Tibial nerve (tissue), 4 donors: ENCODE measurements around the gene KCTD18.

Experiments used
- EP300 ChIP-seq, 2 donors: sonication (generic); formaldehyde crosslinking; IDR thresholded peaks; one replicate each; pipeline ENCODE4 v1.6.1; 2017; ENCODE audit warnings: antibody characterized with exemption in 2 of 2, mild to moderate bottlenecking in 1 of 2
- POLR2A ChIP-seq, 2 donors: fragments of 450-650 bp; IDR thresholded peaks; one replicate each; pipeline ENCODE4 v1.6.1; 2017; ENCODE audit warnings: antibody characterized with exemption in 2 of 2, mild to moderate bottlenecking in 2 of 2, moderate library complexity in 2 of 2
- TF ChIP-seq, protein P1 (sequence below), 5 experiments: fragments of 200-600 bp in 3 of 5; fragments of 450-650 bp in 2 of 5; sonication (generic) in 3 of 5; IDR thresholded peaks; one replicate each; pipeline ENCODE4 v1.5.1; 2016 to 2019; ENCODE audit warnings: antibody characterized with exemption in 5 of 5, mild to moderate bottlenecking in 3 of 5, moderate library complexity in 2 of 5

- TF ChIP-seq POLR2A (IDR thresholded peaks at IDR 0.05): no peak
- TF ChIP-seq, protein P1, sequence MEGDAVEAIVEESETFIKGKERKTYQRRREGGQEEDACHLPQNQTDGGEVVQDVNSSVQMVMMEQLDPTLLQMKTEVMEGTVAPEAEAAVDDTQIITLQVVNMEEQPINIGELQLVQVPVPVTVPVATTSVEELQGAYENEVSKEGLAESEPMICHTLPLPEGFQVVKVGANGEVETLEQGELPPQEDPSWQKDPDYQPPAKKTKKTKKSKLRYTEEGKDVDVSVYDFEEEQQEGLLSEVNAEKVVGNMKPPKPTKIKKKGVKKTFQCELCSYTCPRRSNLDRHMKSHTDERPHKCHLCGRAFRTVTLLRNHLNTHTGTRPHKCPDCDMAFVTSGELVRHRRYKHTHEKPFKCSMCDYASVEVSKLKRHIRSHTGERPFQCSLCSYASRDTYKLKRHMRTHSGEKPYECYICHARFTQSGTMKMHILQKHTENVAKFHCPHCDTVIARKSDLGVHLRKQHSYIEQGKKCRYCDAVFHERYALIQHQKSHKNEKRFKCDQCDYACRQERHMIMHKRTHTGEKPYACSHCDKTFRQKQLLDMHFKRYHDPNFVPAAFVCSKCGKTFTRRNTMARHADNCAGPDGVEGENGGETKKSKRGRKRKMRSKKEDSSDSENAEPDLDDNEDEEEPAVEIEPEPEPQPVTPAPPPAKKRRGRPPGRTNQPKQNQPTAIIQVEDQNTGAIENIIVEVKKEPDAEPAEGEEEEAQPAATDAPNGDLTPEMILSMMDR (IDR thresholded peaks at IDR 0.05): no peak
- TF ChIP-seq EP300 (IDR thresholded peaks at IDR 0.05): no peak
Observed at GRCh38 chr2:200455958-200456421, 53.9 kb downstream of the KCTD18 start.
